Epithelial cell of prostate (primary cell): ENCODE measurements around the gene ATXN7L1.
A peak's percentile ranks its signal among the peaks of the same experiment; 100 is the strongest.

ENCODE experiments used
- DNase-seq: peaks from one replicate; pipeline ENCODE4 v3.0.0-alpha.2; 2011; ENCODE audit warnings: low read depth, low spot score
- H3K27ac ChIP-seq: fragments of 450-650 bp; 2 replicates; pipeline ENCODE4 v1.5.1; 2017; ENCODE audit warnings: mild to moderate bottlenecking

Gene ATXN7L1

GRCh38 chr7:105830405-105831301 lies 45.7 kb downstream of the ATXN7L1 start:
- DNase-seq, result peak; percentile 68
- peak overlapping the region; percentile 37 for H3K27ac ChIP-seq

GRCh38 chr7:105829681-105830322 lies 46.6 kb downstream of the ATXN7L1 start:
- H3K27ac ChIP-seq, result no peak overlapping the region
- no peak for DNase-seq

- H3K27ac ChIP-seq, result no peak overlapping the region
- no peak for DNase-seq
Measured at GRCh38 chr7:105828141-105828540, 48.3 kb downstream of the ATXN7L1 start.

- no peak overlapping the region for H3K27ac ChIP-seq
- DNase-seq, result no peak
Measured at GRCh38 chr7:105827151-105827875, 49.1 kb downstream of the ATXN7L1 start.

GRCh38 chr7:105826143-105826542 lies 50.3 kb downstream of the ATXN7L1 start:
- no peak for DNase-seq
- H3K27ac ChIP-seq, result no peak overlapping the region

- DNase-seq, result no peak
- H3K27ac ChIP-seq, result no peak overlapping the region
Measured at GRCh38 chr7:105825371-105825770, 51.0 kb downstream of the ATXN7L1 start.

GRCh38 chr7:105822806-105823205 lies 53.6 kb downstream of the ATXN7L1 start:
- no peak overlapping the region for H3K27ac ChIP-seq

GRCh38 chr7:105821527-105821926 lies 54.9 kb downstream of the ATXN7L1 start:
- H3K27ac ChIP-seq, result no peak overlapping the region
- DNase-seq, result no peak

More at GRCh38 chr7:105822806-105823205, 53.6 kb downstream of the ATXN7L1 start:
- DNase-seq, result no peak

GRCh38 chr7:105820363-105821066 lies 55.9 kb downstream of the ATXN7L1 start:
- H3K27ac ChIP-seq, result no peak overlapping the region
- no peak for DNase-seq

GRCh38 chr7:105819559-105819958 lies 56.8 kb downstream of the ATXN7L1 start:
- no peak overlapping the region for H3K27ac ChIP-seq
- DNase-seq, result no peak

GRCh38 chr7:105816954-105817615 lies 59.3 kb downstream of the ATXN7L1 start:
- no peak for DNase-seq
- no peak overlapping the region for H3K27ac ChIP-seq

- no peak for DNase-seq
- H3K27ac ChIP-seq, result no peak overlapping the region
Measured at GRCh38 chr7:105816266-105816843, 60.0 kb downstream of the ATXN7L1 start.

GRCh38 chr7:105815576-105815975 lies 60.8 kb downstream of the ATXN7L1 start:
- no peak overlapping the region for H3K27ac ChIP-seq
- DNase-seq, result no peak

- H3K27ac ChIP-seq, result no peak overlapping the region
- DNase-seq, result no peak
Measured at GRCh38 chr7:105814481-105814880, 61.9 kb downstream of the ATXN7L1 start.

GRCh38 chr7:105811189-105811847 lies 65.1 kb downstream of the ATXN7L1 start:
- no peak for DNase-seq
- H3K27ac ChIP-seq, result no peak overlapping the region

GRCh38 chr7:105810556-105810955 lies 65.8 kb downstream of the ATXN7L1 start:
- no peak overlapping the region for H3K27ac ChIP-seq
- no peak for DNase-seq

GRCh38 chr7:105808703-105809590 lies 67.5 kb downstream of the ATXN7L1 start:
- peak; percentile 91 for DNase-seq
- peak overlapping the region; percentile 79 for H3K27ac ChIP-seq

GRCh38 chr7:105808209-105808608 lies 68.2 kb downstream of the ATXN7L1 start:
- peak overlapping the region; percentile 79 for H3K27ac ChIP-seq
- no peak for DNase-seq
